Hippocampal formation (tissue), 2 donors: ENCODE data around the gene BTNL3.

Source experiments
- DNase-seq, 2 donors: peaks; one replicate each; lab custom pipeline; 2025; lab: John Stamatoyannopoulos, UW

The BTNL3 gene

DNA sequence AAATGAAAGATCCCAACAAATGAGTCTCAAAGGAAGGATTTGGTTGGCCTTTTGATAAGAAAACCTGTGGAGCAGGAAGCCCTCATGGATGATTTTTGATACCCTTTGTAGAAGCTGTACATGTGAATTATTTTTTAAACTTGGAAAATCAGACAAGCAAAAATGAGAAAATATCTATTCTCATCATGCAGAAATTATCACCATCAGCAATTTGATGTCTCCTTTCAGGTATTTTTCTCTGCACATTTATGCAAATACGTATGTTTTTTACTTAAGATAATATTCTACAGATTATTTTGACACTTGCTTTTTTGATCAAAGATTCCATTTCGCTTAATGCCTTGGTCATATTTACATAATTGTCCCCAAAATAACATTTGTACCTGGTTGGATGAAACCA is 58.6 kb downstream of the BTNL3 start:
- no peak for DNase-seq

DNA sequence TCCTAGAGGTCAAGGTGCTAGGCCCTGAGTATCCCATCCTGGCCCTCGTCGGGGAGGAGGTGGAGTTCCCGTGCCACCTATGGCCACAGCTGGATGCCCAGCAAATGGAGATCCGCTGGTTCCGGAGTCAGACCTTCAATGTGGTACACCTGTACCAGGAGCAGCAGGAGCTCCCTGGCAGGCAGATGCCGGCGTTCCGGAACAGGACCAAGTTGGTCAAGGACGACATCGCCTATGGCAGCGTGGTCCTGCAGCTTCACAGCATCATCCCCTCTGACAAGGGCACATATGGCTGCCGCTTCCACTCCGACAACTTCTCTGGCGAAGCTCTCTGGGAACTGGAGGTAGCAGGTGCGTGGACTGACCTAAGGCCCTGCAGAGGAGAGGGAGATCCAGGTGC is 59.3 kb downstream of the BTNL3 start:
- DNase-seq = no peak

DNA sequence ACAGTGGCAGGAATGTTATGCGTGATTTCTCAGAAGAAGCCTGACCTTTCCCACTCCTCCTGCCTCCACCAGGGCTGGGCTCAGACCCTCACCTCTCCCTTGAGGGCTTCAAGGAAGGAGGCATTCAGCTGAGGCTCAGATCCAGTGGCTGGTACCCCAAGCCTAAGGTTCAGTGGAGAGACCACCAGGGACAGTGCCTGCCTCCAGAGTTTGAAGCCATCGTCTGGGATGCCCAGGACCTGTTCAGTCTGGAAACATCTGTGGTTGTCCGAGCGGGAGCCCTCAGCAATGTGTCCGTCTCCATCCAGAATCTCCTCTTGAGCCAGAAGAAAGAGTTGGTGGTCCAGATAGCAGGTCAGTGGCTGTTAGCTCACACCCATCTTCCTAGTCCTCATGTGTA is 61.4 kb downstream of the BTNL3 start:
- no peak for DNase-seq

DNA sequence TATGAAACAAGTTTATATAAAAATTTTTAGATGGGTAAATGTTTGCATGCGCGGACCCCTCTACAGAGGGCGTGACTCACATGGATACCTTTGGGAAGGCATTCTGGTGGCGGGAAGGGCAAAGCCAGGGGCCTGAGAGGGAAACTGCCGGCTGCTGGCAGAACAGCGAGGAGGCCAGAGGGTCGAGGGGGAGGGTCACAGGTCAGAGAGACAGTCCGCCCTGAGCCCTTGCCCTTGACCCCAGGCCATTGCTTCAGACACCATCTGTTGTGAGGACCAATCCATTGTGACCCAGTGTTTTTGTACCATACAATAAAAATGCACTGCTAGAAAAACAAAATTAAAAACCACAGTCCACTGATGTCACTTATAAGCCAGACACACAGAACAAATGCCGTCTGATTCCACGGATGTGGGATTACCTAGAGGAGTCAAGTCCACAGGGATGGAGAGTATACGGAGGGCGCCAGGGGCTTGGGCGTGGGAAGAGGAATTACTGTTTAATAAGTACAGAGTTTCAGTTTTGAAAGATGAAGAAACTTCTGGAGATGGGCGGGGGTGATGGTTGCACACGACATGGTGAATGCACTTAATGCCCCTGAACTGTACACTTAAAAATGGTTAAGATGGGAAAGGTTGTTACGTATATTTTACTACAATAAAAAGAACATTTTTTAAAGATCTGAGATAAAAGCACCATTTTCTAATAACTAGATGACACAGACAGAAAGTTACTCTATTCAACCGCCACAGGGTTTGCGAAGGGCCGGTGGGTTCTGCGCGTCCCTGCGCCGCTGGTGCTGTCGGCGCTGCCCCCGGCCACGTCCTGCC is 63.4 kb downstream of the BTNL3 start:
- DNase-seq = no peak

DNA sequence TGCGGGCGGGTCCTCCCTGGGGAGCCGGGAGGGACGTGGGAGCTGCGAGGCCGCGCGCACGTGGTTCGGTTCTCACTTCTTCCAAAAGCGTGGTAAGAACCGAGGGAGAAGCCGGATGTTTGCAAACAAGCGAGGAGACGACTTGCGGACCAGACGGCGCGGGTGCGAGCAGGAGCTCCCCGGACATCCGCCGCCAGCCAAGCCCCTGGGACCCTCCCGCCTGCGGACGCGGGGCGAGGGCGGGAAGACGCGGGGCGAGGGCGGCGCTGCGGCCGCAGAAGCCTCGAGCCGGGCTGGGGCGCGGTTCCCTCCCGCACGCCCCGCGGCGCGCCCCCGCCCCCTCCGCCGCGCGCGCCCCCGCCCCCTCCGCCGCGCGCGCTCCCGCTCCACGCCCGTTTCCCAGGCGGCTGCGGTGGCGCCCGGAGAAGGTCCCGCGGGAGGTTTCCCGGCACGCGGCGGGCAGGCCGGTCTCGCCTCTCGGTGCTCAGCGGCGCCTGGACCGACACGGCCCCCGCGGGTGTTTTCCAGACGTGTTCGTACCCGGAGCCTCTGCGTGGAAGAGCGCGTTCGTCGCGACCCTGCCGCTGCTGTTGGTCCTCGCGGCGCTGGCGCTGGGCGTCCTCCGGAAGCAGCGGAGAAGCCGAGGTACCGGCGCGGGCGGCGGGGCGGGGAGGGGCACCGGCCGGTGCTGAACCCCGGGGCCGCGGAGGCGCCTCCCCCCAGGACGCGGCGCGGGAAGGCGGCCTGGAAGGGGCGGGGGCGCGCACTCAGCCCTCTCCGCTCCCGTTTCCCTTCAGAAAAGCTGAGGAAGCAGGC is 64.2 kb downstream of the BTNL3 start:
- peak in 1 of 2 donors; percentile 1 for DNase-seq

DNA sequence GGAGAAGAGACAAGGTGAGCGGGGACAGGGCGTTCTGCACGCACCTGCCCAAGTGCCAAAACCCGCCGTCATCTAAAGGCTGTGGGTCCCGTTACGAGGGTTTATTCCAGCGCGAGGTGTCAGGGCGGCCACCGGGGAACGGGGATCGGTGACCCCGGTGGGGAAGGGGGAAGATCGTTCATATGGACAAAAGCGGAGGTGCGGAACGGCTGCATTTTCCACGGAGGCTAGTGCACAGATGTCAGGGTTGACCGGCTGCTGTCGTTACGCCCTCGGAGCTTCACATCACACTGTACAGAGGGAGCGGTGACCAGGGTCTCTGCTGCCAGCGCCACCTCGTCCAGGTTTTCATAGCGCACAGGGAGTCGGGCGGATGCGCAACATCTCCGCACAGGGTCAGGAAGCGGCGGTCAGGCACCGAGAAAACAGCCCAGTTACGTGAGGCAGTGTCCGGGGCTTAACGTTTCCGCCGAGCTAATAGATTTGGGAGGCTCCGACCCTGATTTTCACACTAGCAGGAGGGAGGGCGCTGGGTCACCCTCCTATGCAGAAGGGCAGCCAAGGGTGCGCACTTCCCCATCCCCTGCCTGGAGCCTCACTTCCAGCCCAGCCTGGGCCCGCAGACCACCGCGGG is 65.0 kb downstream of the BTNL3 start:
- DNase-seq = no peak

DNA sequence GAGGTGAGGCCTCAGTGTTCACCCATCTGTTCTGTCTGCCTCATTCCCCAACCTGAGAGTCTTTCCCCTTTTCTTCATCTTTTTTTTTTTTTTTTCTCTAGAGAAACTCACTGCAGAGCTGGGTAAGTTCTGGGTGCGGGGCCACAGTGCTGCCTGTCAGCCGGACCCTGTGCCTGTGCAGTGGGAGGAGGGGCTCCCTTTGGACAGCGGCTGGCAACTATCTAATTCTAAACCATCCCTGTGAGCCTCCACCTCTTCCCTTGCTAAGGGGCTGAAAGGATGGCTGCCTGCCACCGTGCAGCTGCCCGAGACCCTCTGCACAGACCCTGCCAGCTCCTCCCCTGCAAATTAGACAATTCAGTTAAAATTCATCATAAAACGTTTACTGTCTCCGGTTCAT is 65.5 kb downstream of the BTNL3 start:
- DNase-seq = no peak

DNA sequence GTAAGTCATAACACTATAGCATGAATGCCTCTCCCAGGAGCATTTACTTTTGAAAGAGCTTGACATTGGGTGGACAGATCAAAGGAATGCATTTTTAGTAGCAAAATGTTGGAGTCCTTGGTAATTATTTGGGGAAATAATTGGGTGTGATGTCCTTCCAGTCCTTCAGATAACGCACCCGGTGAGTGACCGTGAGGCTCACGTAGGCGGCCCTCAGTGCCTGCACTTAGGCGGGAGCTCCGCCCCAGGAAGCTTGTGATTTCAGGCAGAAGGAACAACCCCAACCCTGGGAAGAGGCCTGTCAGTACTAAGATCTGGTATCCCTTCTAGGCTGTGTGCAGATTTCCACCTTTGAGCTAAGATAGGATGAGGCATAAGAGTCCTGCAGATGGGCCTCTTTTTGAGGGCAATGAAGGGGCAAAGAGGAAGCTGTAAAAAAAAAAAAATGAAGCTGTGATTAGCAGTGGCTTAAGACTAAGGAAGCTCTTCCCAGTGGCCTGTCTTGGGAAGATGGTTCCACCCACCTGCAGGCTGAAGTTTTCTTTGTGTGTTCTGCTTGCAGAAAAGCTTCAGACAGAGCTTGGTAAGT is 66.3 kb downstream of the BTNL3 start:
- DNase-seq = no peak
